Neural cell (in vitro differentiated cells): ENCODE data around the gene ANKZF1. TPM values are rescaled to one million over a fixed set of nuclear protein-coding genes. Genes with fewer than 3 reads are reported as not detected.

ENCODE experiments used
- H2AFZ ChIP-seq: fragments of 200-600, 300-800 bp; sonication (generic), shearing (Covaris generic); 2 replicates; pipeline ENCODE4 v1.6.0; 2014; ENCODE audit warnings: low read depth, mild to moderate bottlenecking, antibody characterized with exemption, low read length, moderate library complexity
- H3F3A ChIP-seq: fragments of 200-600 bp; shearing (Covaris generic); 2 replicates; pipeline ENCODE4 v1.6.1; 2016; ENCODE audit warnings: mild to moderate bottlenecking, moderate library complexity, mixed read lengths, antibody characterized with exemption, low read length; ENCODE audit not compliant: insufficient read depth, poor library complexity, severe bottlenecking
- H3K27ac ChIP-seq: fragments of 200-600, 300-800 bp; sonication (generic), shearing (Covaris generic); 2 replicates; pipeline ENCODE4 v1.5.1; 2014; ENCODE audit warnings: mild to moderate bottlenecking, low read length, moderate library complexity
- H3K27me3 ChIP-seq: fragments of 300-800, 200-600 bp; sonication (generic), shearing (Covaris generic); 2 replicates; pipeline ENCODE4 v1.6.0; 2014; ENCODE audit warnings: mild to moderate bottlenecking, low read depth, low read length, moderate library complexity; ENCODE audit not compliant: insufficient read depth
- H3K36me3 ChIP-seq: fragments of 300-800, 200-600 bp; sonication (generic), shearing (Covaris generic); 2 replicates; pipeline ENCODE4 v1.5.1; 2014; ENCODE audit warnings: mild to moderate bottlenecking, antibody characterized with exemption, low read length, moderate library complexity; ENCODE audit not compliant: insufficient read depth
- H3K4me2 ChIP-seq: fragments of 300-800, 200-600 bp; sonication (generic), shearing (Covaris generic); 2 replicates; pipeline ENCODE4 v1.6.0; 2014; ENCODE audit warnings: mild to moderate bottlenecking, low read length
- H3K4me3 ChIP-seq: fragments of 300-800, 200-600 bp; sonication (generic), shearing (Covaris generic); 2 replicates; pipeline ENCODE4 v1.5.1; 2014; ENCODE audit warnings: mild to moderate bottlenecking, low read length, moderate library complexity
- H3K79me2 ChIP-seq: fragments of 200-600 bp; shearing (Covaris generic); replicated peaks from 2 replicates; pipeline ENCODE4 v1.6.0; 2014; ENCODE audit warnings: mild to moderate bottlenecking, low read length, moderate library complexity; ENCODE audit not compliant: insufficient read depth
- H3K9ac ChIP-seq: fragments of 300-800, 200-600 bp; sonication (generic), shearing (Covaris generic); 2 replicates; pipeline ENCODE4 v1.6.1; 2016; ENCODE audit warnings: mild to moderate bottlenecking, low read length, mixed read lengths
- H3K9me2 ChIP-seq: fragments of 200-600 bp; shearing (Covaris generic); 2 replicates; pipeline ENCODE4 v1.6.1; 2016; ENCODE audit warnings: mild to moderate bottlenecking, low read length, mixed read lengths; ENCODE audit not compliant: insufficient read depth
- H3K9me3 ChIP-seq: fragments of 200-600, 300-800 bp; sonication (generic), shearing (Covaris generic); 2 replicates; pipeline ENCODE4 v1.6.1; 2016; ENCODE audit warnings: mild to moderate bottlenecking, mixed run types, low read length, moderate library complexity, mixed read lengths
- H4K20me1 ChIP-seq: fragments of 200-600 bp; shearing (Covaris generic); 2 replicates; pipeline ENCODE4 v1.6.1; 2016; ENCODE audit warnings: mild to moderate bottlenecking, mixed run types; ENCODE audit not compliant: insufficient read depth
- EP300 ChIP-seq: fragments of 450-650 bp; conservative IDR thresholded peaks from 2 replicates; pipeline ENCODE4 v1.6.1; 2014; ENCODE audit warnings: antibody characterized with exemption, mild to moderate bottlenecking, moderate library complexity; ENCODE audit not compliant: poor library complexity, severe bottlenecking
- EZH2 ChIP-seq: fragments of 200-600, 300-800 bp; shearing (Covaris generic), sonication (generic); IDR thresholded peaks from 2 replicates; pipeline ENCODE4 v1.6.1; 2014; ENCODE audit warnings: antibody characterized with exemption, low read length, borderline replicate concordance, mild to moderate bottlenecking; ENCODE audit not compliant: insufficient read depth, poor library complexity, severe bottlenecking
- MXI1 ChIP-seq: fragments of 450-650 bp; conservative IDR thresholded peaks from 2 replicates; pipeline ENCODE4 v1.6.1; 2014; ENCODE audit warnings: antibody characterized with exemption, mild to moderate bottlenecking; ENCODE audit not compliant: poor library complexity, severe bottlenecking
- POLR2AphosphoS5 ChIP-seq: IDR thresholded peaks from 2 replicates; pipeline ENCODE4 v1.6.1; 2012
- RAD21 ChIP-seq: fragments of 450-650 bp; conservative IDR thresholded peaks from 2 replicates; pipeline ENCODE4 v1.6.1; 2014; ENCODE audit warnings: antibody characterized with exemption, mild to moderate bottlenecking, moderate library complexity
- SMC3 ChIP-seq: fragments of 450-650 bp; conservative IDR thresholded peaks from 2 replicates; pipeline ENCODE4 v1.6.1; 2014; ENCODE audit warnings: antibody characterized with exemption, mild to moderate bottlenecking, moderate library complexity; ENCODE audit not compliant: poor library complexity
- TAF1 ChIP-seq: IDR thresholded peaks from 2 replicates; pipeline ENCODE4 v1.6.1; 2012; ENCODE audit warnings: low read depth
- polyA plus RNA-seq: library from polyadenylated mRNA; depleted of rRNA; stranded (reverse); fragments of >200 nt; gene quantifications from 2 replicates; pipeline ENCODE4 v1.2.3, GENCODE V29; 2014
- TF ChIP-seq, protein P1 (sequence below): fragments of 450-650 bp; IDR thresholded peaks from 2 replicates; pipeline ENCODE4 v1.5.1; 2014; ENCODE audit warnings: antibody characterized with exemption, mild to moderate bottlenecking, moderate library complexity; ENCODE audit not compliant: poor library complexity, severe bottlenecking
- TF ChIP-seq, protein P2 (sequence below): IDR thresholded peaks from 2 replicates; pipeline ENCODE4 v1.6.1; 2012; ENCODE audit warnings: borderline replicate concordance

Gene ANKZF1
- polyA plus RNA-seq, 1 donor from 2014 or later, result 185 TPM

GRCh38 chr2:219234331-219234730 is 4.7 kb downstream of the ANKZF1 start:
- H3K4me3 ChIP-seq, result no peak overlapping the region
- no peaks in the 10 kb centered on the region for H3K9me3 ChIP-seq
- H4K20me1 ChIP-seq, result no peaks in the 10 kb centered on the region
- H3K9me2 ChIP-seq, result no peaks in the 10 kb centered on the region
- H3K27me3 ChIP-seq, result no peaks in the 10 kb centered on the region
- H2AFZ ChIP-seq, result no peak overlapping the region
- no peaks in the 10 kb centered on the region for H3K36me3 ChIP-seq
- H3K79me2 ChIP-seq, result peaks cover 7% of the 10 kb centered on the region
- no peak overlapping the region for H3K9ac ChIP-seq
- H3K4me2 ChIP-seq, result no peak overlapping the region
- TF ChIP-seq RAD21 (no peak), POLR2AphosphoS5 (no peak), EZH2 (no peak), MXI1 (no peak), TAF1 (no peak), EP300 (no peak), SMC3 (no peak)
- TF ChIP-seq, protein P1, sequence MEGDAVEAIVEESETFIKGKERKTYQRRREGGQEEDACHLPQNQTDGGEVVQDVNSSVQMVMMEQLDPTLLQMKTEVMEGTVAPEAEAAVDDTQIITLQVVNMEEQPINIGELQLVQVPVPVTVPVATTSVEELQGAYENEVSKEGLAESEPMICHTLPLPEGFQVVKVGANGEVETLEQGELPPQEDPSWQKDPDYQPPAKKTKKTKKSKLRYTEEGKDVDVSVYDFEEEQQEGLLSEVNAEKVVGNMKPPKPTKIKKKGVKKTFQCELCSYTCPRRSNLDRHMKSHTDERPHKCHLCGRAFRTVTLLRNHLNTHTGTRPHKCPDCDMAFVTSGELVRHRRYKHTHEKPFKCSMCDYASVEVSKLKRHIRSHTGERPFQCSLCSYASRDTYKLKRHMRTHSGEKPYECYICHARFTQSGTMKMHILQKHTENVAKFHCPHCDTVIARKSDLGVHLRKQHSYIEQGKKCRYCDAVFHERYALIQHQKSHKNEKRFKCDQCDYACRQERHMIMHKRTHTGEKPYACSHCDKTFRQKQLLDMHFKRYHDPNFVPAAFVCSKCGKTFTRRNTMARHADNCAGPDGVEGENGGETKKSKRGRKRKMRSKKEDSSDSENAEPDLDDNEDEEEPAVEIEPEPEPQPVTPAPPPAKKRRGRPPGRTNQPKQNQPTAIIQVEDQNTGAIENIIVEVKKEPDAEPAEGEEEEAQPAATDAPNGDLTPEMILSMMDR, result no peak
- TF ChIP-seq, protein P2, sequence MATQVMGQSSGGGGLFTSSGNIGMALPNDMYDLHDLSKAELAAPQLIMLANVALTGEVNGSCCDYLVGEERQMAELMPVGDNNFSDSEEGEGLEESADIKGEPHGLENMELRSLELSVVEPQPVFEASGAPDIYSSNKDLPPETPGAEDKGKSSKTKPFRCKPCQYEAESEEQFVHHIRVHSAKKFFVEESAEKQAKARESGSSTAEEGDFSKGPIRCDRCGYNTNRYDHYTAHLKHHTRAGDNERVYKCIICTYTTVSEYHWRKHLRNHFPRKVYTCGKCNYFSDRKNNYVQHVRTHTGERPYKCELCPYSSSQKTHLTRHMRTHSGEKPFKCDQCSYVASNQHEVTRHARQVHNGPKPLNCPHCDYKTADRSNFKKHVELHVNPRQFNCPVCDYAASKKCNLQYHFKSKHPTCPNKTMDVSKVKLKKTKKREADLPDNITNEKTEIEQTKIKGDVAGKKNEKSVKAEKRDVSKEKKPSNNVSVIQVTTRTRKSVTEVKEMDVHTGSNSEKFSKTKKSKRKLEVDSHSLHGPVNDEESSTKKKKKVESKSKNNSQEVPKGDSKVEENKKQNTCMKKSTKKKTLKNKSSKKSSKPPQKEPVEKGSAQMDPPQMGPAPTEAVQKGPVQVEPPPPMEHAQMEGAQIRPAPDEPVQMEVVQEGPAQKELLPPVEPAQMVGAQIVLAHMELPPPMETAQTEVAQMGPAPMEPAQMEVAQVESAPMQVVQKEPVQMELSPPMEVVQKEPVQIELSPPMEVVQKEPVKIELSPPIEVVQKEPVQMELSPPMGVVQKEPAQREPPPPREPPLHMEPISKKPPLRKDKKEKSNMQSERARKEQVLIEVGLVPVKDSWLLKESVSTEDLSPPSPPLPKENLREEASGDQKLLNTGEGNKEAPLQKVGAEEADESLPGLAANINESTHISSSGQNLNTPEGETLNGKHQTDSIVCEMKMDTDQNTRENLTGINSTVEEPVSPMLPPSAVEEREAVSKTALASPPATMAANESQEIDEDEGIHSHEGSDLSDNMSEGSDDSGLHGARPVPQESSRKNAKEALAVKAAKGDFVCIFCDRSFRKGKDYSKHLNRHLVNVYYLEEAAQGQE, result no peak
- no peak overlapping the region for H3K27ac ChIP-seq
- peaks cover 6% of the 10 kb centered on the region for H3F3A ChIP-seq

GRCh38 chr2:219243291-219243761 is 13.7 kb downstream of the ANKZF1 start:
- Histone ChIP-seq H3K4me2 (no peak overlapping the region), H2AFZ (no peak overlapping the region), H3F3A (no peaks in the 10 kb centered on the region), H3K4me3 (no peak overlapping the region), H3K79me2 (peaks cover 12% of the 10 kb centered on the region), H4K20me1 (no peaks in the 10 kb centered on the region), H3K9me3 (no peaks in the 10 kb centered on the region), H3K9me2 (no peaks in the 10 kb centered on the region), H3K9ac (no peak overlapping the region), H3K27ac (no peak overlapping the region), H3K27me3 (no peaks in the 10 kb centered on the region), H3K36me3 (peaks cover 8% of the 10 kb centered on the region)
- no peak for TF ChIP-seq TAF1
- no peak for TF ChIP-seq POLR2AphosphoS5
- TF ChIP-seq, protein P1, result no peak
- no peak for TF ChIP-seq EP300
- no peak for TF ChIP-seq SMC3
- TF ChIP-seq EZH2, result no peak
- TF ChIP-seq MXI1, result no peak
- TF ChIP-seq RAD21, result no peak
